Testis (tissue), 2 donors: ENCODE results near the gene RAB36.

Source experiments
- CTCF ChIP-seq, 3 experiments: fragments of 450-650 bp in 2 of 3; fragments of 200-600 bp in 1 of 3; sonication (generic) in 1 of 3; IDR thresholded peaks; one replicate each; pipeline ENCODE4 v1.5.1; 2016 to 2019; ENCODE audit warnings: antibody characterized with exemption in 3 of 3, mild to moderate bottlenecking in 2 of 3, moderate library complexity in 1 of 3
- POLR2A ChIP-seq: fragments of 450-650 bp; IDR thresholded peaks from one replicate; pipeline ENCODE4 v1.6.1; 2017; ENCODE audit warnings: antibody characterized with exemption, mild to moderate bottlenecking, moderate library complexity

DNA sequence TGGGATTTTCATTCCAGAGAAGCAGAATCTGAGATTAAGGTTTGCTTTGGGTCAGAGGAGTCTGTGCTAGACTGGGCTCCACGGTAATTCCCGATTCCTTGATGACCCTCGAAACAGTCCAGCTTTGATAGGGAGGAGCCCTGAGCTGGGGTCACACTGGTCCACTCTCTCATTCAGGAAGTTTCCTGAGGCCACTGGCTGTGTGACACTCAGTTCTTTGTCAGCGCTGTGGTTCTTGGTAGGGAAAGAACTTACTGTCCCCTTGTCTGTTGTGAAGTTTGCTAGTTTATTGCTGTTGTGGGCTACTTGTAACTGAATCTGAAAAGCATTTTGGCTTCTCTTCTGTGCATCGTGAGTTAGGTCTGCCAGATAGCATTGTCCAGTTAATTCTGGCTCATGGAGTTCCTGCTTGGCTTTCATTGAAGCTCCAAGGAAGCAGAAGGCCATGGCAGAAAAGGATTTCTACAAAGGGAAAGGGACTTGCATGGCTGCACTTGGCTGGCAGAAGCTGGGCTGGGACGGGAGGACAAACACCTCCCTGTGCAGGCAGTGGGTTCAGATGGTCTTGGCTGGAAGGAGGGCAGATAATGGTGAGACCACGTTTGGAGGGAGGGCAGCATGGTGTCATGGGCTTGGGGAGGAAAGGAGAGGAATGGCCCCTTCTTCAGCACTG is 58.3 kb downstream of the RAB36 start:
- no peak for TF ChIP-seq CTCF (IDR thresholded peaks at IDR 0.05)
- no peak for TF ChIP-seq POLR2A
